Activated T-cell treated with anti-CD3 and anti-CD28 coated beads for 48 hours (primary cell): ENCODE results near the gene PPP1R9B.

Experiments used
- DNase-seq: peaks from one replicate; pipeline ENCODE4 v3.0.0-alpha.2; 2020; ENCODE audit warnings: low read depth

Gene PPP1R9B, protein sequence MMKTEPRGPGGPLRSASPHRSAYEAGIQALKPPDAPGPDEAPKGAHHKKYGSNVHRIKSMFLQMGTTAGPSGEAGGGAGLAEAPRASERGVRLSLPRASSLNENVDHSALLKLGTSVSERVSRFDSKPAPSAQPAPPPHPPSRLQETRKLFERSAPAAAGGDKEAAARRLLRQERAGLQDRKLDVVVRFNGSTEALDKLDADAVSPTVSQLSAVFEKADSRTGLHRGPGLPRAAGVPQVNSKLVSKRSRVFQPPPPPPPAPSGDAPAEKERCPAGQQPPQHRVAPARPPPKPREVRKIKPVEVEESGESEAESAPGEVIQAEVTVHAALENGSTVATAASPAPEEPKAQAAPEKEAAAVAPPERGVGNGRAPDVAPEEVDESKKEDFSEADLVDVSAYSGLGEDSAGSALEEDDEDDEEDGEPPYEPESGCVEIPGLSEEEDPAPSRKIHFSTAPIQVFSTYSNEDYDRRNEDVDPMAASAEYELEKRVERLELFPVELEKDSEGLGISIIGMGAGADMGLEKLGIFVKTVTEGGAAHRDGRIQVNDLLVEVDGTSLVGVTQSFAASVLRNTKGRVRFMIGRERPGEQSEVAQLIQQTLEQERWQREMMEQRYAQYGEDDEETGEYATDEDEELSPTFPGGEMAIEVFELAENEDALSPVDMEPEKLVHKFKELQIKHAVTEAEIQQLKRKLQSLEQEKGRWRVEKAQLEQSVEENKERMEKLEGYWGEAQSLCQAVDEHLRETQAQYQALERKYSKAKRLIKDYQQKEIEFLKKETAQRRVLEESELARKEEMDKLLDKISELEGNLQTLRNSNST

GRCh38 chr17:50150354-50151040 lies at the start of gene PPP1R9B:
Gene PPP1R9B, minus strand, starts transcription at chr17:50150677. Its CDS starts 164 bp downstream, at chr17:50150513.
- no peak for DNase-seq

GRCh38 chr17:50199803-50200456 lies 49.5 kb upstream of the PPP1R9B start:
- DNase-seq, result peak; percentile 54

GRCh38 chr17:50199211-50199802 lies 48.8 kb upstream of the PPP1R9B start:
- no peak for DNase-seq

GRCh38 chr17:50198026-50198669 lies 47.7 kb upstream of the PPP1R9B start:
- peak; percentile 49 for DNase-seq

GRCh38 chr17:50196826-50197225 lies 46.3 kb upstream of the PPP1R9B start:
- DNase-seq, result no peak

DNA sequence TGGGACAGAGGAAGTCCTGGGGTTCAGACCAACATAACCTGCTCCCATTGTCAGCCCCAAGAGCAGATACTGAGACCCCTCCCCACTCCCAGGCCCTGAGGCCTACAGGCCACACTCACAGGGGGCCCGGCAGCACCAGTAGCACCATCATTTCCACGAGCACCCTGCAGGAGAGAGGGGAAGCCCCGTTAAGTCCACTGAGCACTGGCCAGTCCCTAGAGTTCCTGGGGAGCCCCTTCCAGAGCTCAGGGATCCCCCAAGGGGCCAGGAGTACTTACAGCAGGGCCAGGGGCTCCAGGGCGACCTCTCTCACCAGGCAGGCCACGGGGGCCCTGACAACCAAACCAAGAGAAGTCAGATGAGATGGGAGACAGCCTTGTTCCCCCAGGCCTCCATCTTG lies 45.6 kb upstream of the PPP1R9B start:
- no peak for DNase-seq

DNA sequence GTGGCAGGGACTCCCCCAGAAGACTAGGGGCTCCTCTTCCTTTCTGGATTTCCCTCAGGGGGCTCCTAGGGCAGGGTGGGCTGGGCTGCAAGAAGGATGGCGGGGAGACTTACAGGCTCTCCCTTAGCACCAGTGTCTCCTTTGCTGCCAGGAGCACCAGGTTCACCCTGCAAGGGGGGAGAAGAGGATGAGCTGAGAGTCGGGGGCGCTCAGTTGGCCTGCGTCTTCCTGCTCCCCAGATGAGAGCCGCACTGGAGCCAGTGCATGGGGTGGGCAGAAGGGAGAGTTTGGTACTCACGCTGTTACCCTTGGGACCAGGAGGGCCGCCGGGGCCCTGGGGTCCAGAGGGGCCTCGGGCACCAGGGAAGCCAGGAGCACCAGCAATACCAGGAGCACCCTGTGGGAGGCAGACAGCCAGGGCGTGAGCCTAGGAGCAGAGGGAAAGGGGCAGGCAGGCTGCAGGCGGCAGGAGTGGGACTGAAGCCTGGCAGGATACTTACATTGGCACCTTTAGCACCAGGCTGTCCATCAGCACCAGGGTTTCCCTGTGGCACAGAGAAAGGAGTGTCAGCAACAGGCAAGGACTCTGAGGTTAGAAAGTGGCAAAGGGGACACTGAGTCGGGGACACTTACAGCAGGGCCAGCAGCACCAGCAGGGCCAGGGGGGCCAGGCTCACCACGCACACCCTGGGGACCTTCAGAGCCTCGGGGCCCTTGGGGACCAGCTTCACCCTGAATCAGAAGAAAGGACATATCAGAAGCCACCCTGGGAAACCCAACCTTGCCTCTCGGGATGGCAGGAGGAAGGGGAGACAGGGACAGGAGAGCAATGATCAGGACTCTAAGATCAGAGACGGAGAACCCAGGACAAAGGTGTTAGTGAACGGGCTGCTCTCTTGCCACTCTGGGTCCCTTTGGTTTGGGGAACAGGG lies 44.7 kb upstream of the PPP1R9B start:
- DNase-seq, result no peak

DNA sequence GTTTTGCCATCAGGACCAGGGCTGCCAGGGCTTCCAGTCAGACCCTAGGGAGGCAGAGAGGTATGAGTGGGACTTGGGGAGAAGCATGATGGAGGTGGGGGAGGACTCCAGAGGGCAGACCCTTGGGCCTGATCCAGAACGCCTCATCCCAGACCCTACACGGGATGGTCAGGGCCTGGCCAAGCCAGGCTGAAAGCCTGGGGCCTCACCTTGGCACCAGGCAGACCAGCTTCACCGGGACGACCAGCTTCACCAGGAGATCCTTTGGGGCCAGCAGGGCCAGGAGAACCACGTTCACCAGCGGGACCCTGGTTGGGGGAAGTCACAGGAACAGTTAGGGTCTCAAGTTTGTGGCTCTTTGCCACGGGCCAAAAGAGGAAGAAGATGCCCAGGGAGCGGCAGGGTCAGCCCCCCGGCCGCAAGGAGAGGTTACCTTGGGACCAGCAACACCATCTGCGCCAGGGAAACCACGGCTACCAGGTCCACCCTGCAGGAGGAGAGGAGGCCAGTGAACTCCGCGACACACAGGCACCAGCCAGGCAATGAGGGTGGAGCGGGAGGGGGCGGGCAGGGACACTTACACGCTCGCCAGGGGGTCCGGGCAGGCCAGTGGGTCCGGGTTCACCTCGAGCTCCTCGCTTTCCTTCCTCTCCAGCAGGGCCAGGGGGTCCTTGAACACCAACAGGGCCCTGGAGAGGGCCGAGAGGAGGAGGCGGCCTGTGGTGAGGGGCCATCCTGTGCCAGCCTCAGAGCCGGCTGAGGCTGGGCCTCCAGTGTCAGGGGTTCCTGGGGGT lies 43.9 kb upstream of the PPP1R9B start:
- DNase-seq, result no peak

- DNase-seq, result no peak
Measured at GRCh38 chr17:50192618-50193291, 42.3 kb upstream of the PPP1R9B start.

- DNase-seq, result no peak
Measured at GRCh38 chr17:50192144-50192617, 41.7 kb upstream of the PPP1R9B start.

- no peak for DNase-seq
Measured at GRCh38 chr17:50191359-50192143, 41.1 kb upstream of the PPP1R9B start.

GRCh38 chr17:50190603-50191358 lies 40.3 kb upstream of the PPP1R9B start:
- no peak for DNase-seq

- no peak for DNase-seq
Measured at GRCh38 chr17:50190293-50190602, 39.8 kb upstream of the PPP1R9B start.

GRCh38 chr17:50189550-50190292 lies 39.2 kb upstream of the PPP1R9B start:
- DNase-seq, result no peak

GRCh38 chr17:50188921-50189549 lies 38.6 kb upstream of the PPP1R9B start:
- no peak for DNase-seq

GRCh38 chr17:50188531-50188920 lies 38.0 kb upstream of the PPP1R9B start:
- no peak for DNase-seq
